ENCODE measurements around the gene KRTAP5-2.
"Not testable (repeated sequence)": the region's sequence is repeated elsewhere in the genome, so short reads cannot be mapped to it uniquely, and the experiment has no call there.

The KRTAP5-2 gene

GRCh38 chr11:1618231-1618630 is 20.1 kb upstream of the KRTAP5-2 start:
- TF ChIP-seq JUND (IDR thresholded peaks at IDR 0.05; ENCODE audit: low read depth), result no peak
- no peak for DNase-seq (ENCODE audit: low read depth in 1 of 2, low spot score in 1 of 2)
- in situ Hi-C loops (cut with HindIII; ENCODE audit: low pct_unique_long_range_greater_than_20kb, low sequenced_read_pairs), result no loop called here

- DNase-seq (ENCODE audit: low read depth in 1 of 2, low spot score in 1 of 2), result no peak
- in situ Hi-C loops (cut with HindIII; ENCODE audit: low pct_unique_long_range_greater_than_20kb, low sequenced_read_pairs), result no loop called here
Measured at GRCh38 chr11:1608363-1608762, 10.3 kb upstream of the KRTAP5-2 start, which contains the start of gene KRTAP5-3. KRTAP5-3 (minus strand) TSS chr11:1608463; CDS start chr11:1608385, 78 bp downstream.

GRCh38 chr11:1607901-1608300 is 9.8 kb upstream of the KRTAP5-2 start:
- DNase-seq (ENCODE audit: low read depth in 1 of 2, low spot score in 1 of 2); in situ Hi-C loops (cut with HindIII; ENCODE audit: low pct_unique_long_range_greater_than_20kb, low sequenced_read_pairs): not testable (repeated sequence)

More at GRCh38 chr11:1608363-1608762, 10.3 kb upstream of the KRTAP5-2 start, which contains the start of gene KRTAP5-3:
- no peak for TF ChIP-seq JUND (IDR thresholded peaks at IDR 0.05; ENCODE audit: low read depth)

GRCh38 chr11:1607156-1607845 is 9.2 kb upstream of the KRTAP5-2 start:
- DNase-seq (ENCODE audit: low read depth in 1 of 2, low spot score in 1 of 2); in situ Hi-C loops (cut with HindIII; ENCODE audit: low pct_unique_long_range_greater_than_20kb, low sequenced_read_pairs): not testable (repeated sequence)

- in situ Hi-C loops (cut with HindIII; ENCODE audit: low pct_unique_long_range_greater_than_20kb, low sequenced_read_pairs); DNase-seq (ENCODE audit: low read depth in 1 of 2, low spot score in 1 of 2): not testable (repeated sequence)
Measured at GRCh38 chr11:1605923-1606322, 7.8 kb upstream of the KRTAP5-2 start.

- in situ Hi-C loops (cut with HindIII; ENCODE audit: low pct_unique_long_range_greater_than_20kb, low sequenced_read_pairs), result no loop called here
- no peak for DNase-seq (ENCODE audit: low read depth in 1 of 2, low spot score in 1 of 2)
- TF ChIP-seq JUND (IDR thresholded peaks at IDR 0.05; ENCODE audit: low read depth), result no peak
Measured at GRCh38 chr11:1604711-1605110, 6.6 kb upstream of the KRTAP5-2 start.

- no peak for DNase-seq (ENCODE audit: low read depth in 1 of 2, low spot score in 1 of 2)
- TF ChIP-seq JUND (IDR thresholded peaks at IDR 0.05; ENCODE audit: low read depth), result no peak
- in situ Hi-C loops (cut with HindIII; ENCODE audit: low pct_unique_long_range_greater_than_20kb, low sequenced_read_pairs), result no loop called here
Measured at GRCh38 chr11:1604181-1604580, 6.1 kb upstream of the KRTAP5-2 start.

- in situ Hi-C loops (cut with HindIII; ENCODE audit: low pct_unique_long_range_greater_than_20kb, low sequenced_read_pairs), result no loop called here
- TF ChIP-seq JUND (IDR thresholded peaks at IDR 0.05; ENCODE audit: low read depth), result no peak
- DNase-seq (ENCODE audit: low read depth in 1 of 2, low spot score in 1 of 2), result no peak
Measured at GRCh38 chr11:1603629-1604028, 5.5 kb upstream of the KRTAP5-2 start.

- DNase-seq (ENCODE audit: low read depth in 1 of 2, low spot score in 1 of 2); in situ Hi-C loops (cut with HindIII; ENCODE audit: low pct_unique_long_range_greater_than_20kb, low sequenced_read_pairs): not testable (repeated sequence)
Measured at GRCh38 chr11:1601663-1602062, 3.6 kb upstream of the KRTAP5-2 start.

- TF ChIP-seq JUND (IDR thresholded peaks at IDR 0.05; ENCODE audit: low read depth), result no peak
- in situ Hi-C loops (cut with HindIII; ENCODE audit: low pct_unique_long_range_greater_than_20kb, low sequenced_read_pairs), result no loop called here
- DNase-seq (ENCODE audit: low read depth in 1 of 2, low spot score in 1 of 2), result no peak
Measured at GRCh38 chr11:1600626-1601025, 2.5 kb upstream of the KRTAP5-2 start.

- in situ Hi-C loops (cut with HindIII; ENCODE audit: low pct_unique_long_range_greater_than_20kb, low sequenced_read_pairs), result no loop called here
- no peak for TF ChIP-seq JUND (IDR thresholded peaks at IDR 0.05; ENCODE audit: low read depth)
- no peak for DNase-seq (ENCODE audit: low read depth in 1 of 2, low spot score in 1 of 2)
Measured at GRCh38 chr11:1598816-1599215, 722 bp upstream of the KRTAP5-2 start.

GRCh38 chr11:1598406-1598805 is 312 bp upstream of the KRTAP5-2 start:
- in situ Hi-C loops (cut with HindIII; ENCODE audit: low pct_unique_long_range_greater_than_20kb, low sequenced_read_pairs); DNase-seq (ENCODE audit: low read depth in 1 of 2, low spot score in 1 of 2): not testable (repeated sequence)

GRCh38 chr11:1597331-1597993 is 632 bp downstream of the KRTAP5-2 start:
- peak in 1 of 2 experiments; percentile 72 for DNase-seq (ENCODE audit: low read depth in 1 of 2, low spot score in 1 of 2)
- in situ Hi-C loops (cut with HindIII; ENCODE audit: low pct_unique_long_range_greater_than_20kb, low sequenced_read_pairs), result no loop called here
- TF ChIP-seq JUND (IDR thresholded peaks at IDR 0.05; ENCODE audit: low read depth), result no peak

GRCh38 chr11:1596576-1597121 is 1.4 kb downstream of the KRTAP5-2 start:
- DNase-seq (ENCODE audit: low read depth in 1 of 2, low spot score in 1 of 2); in situ Hi-C loops (cut with HindIII; ENCODE audit: low pct_unique_long_range_greater_than_20kb, low sequenced_read_pairs): not testable (repeated sequence)

- peak in 1 of 2 experiments; percentile 29 for DNase-seq (ENCODE audit: low read depth in 1 of 2, low spot score in 1 of 2)
- in situ Hi-C loops (cut with HindIII; ENCODE audit: low pct_unique_long_range_greater_than_20kb, low sequenced_read_pairs), result not testable (repeated sequence)
Measured at GRCh38 chr11:1595994-1596575, 2.0 kb downstream of the KRTAP5-2 start.

All from T47D (cell line).